ENCODE measurements around the gene RNF213.
"Not testable (repeated sequence)": the region's sequence is repeated elsewhere in the genome, so short reads cannot be mapped to it uniquely, and the experiment has no call there.

Gene RNF213

DNA sequence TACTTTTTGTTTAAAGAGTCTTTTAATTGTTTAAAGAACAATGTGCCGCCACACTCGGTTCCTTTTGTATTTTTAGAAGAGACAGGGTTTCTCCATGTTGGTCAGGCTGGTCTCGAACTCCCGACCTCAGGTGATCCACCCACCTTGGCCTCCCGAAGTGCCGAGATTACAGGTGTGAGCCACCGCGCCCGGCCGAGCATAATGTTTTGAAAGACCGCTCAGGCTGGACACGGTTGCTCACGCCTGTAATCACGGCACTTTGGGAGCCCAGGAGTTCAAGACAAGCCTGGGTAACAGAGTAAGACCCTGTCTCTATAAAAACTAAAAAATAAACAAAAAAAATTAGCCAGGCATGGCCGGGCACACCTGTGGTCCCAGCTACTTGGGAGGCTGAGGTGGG lies 59.8 kb downstream of the RNF213 start:
- DNase-seq (ENCODE audit: low read depth): no peak

GRCh38 chr17:80322864-80323263 lies 62.2 kb downstream of the RNF213 start:
- DNase-seq (ENCODE audit: low read depth): no peak

- no peak for DNase-seq (ENCODE audit: low read depth)
Measured at GRCh38 chr17:80323982-80324381, 63.3 kb downstream of the RNF213 start.

DNA sequence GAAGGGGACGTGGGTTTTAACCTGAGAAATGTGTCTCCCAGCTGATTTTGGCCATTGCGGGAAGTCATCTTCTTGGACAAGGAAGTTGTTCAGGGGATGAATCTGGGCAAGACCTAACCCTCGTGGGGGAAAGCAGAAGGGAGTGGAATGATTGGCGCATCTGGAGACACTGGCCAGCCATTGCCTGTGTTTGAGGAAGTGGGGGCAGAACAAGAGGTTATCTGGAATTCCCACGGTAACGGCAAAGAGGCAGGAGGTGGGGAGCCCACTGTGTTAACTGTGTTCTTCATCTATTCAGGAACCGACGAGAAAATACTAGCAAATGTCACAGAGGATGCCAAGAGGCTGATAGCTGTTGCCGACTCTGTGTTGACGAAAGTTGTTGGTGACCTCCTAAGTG lies 66.9 kb downstream of the RNF213 start:
- DNase-seq (ENCODE audit: low read depth): no peak

- DNase-seq (ENCODE audit: low read depth): no peak
Measured at GRCh38 chr17:80328634-80329380, 68.2 kb downstream of the RNF213 start.

DNA sequence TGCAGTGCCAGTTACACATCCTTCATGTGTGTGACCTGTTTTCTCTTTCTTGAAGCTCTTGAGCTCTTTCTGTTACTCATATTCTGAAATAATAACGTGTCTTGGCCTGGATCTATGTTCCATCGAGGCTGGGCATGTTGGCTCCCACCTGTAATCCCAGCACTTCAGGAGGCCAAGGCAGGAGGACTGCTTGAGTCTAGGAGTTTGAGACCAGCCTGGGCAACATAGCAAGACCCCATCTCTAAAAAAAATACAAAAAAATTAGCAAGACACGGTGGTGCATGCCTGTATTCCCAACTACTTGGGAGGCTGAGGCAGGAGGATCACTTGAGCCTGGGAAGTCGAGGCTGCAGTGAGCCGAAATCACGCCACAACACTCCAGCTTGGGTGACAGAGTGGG lies 68.8 kb downstream of the RNF213 start:
- not testable (repeated sequence) for DNase-seq (ENCODE audit: low read depth)

GRCh38 chr17:80330276-80330675 lies 69.6 kb downstream of the RNF213 start:
- DNase-seq (ENCODE audit: low read depth): no peak

DNA sequence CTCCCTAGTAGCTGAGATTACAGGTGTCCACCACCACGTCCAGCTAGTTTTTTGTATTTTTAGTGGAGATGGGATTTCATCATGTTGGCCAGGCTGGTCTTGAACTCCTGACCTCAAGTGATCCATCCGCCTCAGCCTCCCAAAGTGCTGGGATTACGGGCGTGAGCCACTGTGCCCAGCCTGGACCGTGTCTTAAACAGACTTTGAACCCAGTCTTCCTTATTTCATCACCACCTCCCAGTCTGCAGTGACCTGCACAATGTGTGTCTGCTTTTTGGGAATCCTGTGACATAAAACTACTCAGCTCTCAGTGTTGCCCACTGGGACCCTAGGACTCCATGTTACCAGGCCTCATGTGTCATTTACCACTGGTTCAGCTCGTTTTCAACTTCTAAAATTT lies 70.3 kb downstream of the RNF213 start:
- not testable (repeated sequence) for DNase-seq (ENCODE audit: low read depth)

DNA sequence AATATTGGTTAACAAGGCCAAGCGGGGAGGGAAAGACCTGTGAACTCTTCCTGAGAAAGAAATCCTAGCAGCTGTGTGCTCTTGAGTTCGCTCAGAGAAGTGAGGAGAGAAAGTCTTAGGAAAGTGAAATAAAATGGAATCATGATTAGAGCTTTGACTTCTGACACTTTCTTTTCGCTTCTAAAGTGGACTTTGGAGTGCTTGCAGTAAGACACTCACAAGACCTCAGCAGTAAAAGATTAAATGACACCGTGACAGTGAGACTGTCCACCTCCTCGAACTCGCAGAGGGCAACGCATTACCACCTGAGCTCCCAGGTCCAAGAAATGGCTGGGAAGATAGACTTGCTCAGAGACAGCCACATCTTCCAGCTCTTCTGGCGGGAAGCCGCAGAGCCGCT lies 71.2 kb downstream of the RNF213 start:
- no peak for DNase-seq (ENCODE audit: low read depth)

DNA sequence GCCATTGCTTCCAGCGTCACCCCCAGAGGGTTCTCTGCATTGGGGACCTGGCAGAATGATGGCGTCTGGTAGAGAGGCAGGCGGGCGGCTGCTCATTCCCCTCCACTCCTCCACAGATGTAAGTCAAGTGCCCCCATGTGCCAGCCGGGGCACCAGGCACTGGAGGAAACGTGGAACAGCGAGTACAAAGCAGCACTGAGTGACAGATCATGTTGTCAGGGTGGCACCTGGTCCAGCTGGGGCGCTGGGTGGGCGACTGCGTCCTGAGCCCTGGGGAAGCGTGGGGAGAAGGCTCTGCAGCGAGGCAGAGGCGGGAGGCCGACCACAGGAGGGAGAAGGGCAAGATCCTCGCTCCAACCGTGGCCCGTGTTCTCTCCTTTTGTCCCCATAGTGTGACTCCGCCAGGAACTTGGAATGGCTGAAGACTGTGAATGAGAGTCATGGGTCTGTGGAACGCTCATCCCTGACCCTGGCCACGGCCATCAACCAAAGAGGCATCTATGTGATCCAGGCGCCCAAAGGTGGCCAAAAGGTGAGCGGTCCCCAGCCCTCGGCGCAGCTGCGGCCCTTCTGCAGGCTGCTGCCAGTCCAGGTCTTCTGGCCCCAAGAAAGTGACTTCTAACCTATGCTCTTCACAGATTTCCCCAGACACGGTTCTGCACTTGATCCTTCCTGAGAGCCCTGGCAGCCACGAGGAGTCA lies 76.7 kb downstream of the RNF213 start:
- DNase-seq (ENCODE audit: low read depth): no peak

GRCh38 chr17:80339118-80339517 lies 78.5 kb downstream of the RNF213 start:
- DNase-seq (ENCODE audit: low read depth): no peak

DNA sequence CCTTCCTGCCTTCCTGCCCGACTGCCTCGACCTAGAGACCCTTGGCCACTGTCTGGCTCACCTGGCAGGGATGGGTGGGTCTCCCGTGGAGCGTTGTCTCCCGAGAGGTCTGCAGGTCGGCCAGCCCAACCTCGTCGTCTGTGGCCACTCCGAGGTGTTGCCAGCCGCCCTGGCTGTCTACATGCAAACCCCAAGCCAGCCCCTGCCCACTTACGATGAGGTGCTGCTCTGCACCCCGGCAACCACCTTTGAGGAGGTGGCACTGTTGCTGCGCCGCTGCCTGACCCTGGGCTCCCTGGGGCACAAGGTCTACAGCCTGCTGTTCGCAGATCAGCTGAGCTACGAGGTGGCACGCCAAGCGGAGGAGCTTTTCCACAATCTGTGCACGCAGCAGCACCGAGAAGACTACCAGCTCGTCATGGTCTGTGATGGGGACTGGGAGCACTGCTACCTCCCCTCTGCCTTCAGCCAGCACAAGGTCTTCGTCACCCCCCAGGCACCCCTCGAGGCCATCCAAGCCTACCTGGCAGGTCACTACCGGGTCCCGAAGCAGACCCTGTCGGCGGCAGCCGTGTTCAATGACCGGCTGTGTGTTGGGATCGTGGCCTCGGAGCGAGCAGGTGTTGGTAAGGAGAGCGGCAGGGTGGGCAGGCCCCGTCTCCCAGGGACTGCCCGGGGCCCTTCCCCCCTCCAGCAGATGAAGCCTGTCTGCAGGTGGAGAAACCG lies 79.2 kb downstream of the RNF213 start:
- no peak for DNase-seq (ENCODE audit: low read depth)

DNA sequence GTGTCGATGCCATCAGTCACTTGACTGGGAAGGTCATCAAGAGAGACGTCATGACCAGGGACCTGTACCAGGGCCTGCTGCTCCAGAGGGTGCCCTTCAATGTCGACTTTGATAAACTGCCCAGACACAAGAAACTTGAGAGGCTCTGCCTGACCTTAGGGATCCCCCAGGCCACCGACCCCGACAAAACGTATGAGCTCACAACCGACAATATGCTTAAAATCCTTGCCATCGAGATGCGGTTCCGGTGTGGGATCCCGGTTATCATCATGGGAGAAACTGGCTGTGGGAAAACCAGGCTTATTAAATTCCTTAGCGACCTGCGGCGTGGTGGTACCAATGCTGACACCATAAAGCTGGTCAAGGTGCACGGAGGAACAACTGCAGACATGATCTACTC lies 84.7 kb downstream of the RNF213 start:
- DNase-seq (ENCODE audit: low read depth): no peak

GRCh38 chr17:80345841-80346497 lies 85.3 kb downstream of the RNF213 start:
- DNase-seq (ENCODE audit: low read depth): no peak

- DNase-seq (ENCODE audit: low read depth): no peak
Measured at GRCh38 chr17:80346498-80347275, 86.0 kb downstream of the RNF213 start.

GRCh38 chr17:80347536-80347935 lies 86.9 kb downstream of the RNF213 start:
- DNase-seq (ENCODE audit: low read depth): no peak

GRCh38 chr17:80347948-80348351 lies 87.3 kb downstream of the RNF213 start:
- no peak for DNase-seq (ENCODE audit: low read depth)

DNA sequence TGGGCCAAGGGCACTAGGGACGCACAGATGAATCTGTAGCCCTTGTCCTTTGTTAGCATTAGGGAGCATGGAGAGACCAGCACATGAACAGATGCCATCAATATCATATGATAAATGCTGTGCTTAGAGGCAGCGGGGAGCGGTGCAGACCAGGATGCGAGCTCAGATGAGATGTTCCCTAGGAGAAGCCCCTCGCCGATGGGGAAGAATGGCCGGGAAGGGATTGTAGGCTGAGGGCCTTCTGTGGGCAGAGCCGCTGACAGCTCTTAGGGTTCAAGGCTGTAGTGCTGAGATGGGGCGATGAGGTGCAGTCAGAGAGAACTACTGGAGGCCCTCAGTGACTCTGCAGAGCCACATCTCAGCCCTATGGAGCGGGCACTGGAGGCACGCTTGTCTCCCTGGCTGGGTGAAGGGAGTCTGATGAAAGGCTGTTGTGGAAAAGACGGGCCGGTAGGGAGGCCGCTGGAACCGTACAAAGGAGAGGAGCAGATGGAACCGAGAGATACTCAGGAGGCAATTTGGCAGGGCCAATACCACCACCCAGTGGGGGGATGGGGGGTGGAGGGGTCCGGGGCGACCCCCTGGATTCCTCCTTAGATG lies 88.0 kb downstream of the RNF213 start:
- DNase-seq (ENCODE audit: low read depth): no peak

DNA sequence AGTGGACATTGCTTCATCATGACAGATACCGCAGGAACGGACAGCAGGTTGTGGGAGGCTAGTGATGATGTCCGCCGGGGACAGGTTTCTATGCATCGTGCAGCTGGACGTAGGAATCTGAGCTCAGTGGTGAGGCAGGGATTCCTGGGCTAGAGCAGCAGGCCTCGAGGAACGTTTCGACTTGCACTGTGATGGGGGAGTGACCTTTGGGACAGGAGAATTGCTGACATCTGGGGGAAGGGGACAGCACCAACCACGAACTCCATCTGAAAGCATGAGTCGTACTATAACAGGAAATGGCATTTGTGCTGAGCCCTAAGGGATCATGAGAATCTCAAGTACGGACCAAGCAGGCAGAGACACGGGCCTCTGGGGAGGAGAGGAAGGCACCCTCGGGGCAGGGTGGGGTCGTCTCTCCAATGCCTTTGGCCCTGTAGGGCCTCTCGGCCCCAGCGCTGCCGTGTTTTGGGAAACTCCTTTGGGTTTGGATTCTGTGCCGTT lies 88.5 kb downstream of the RNF213 start:
- DNase-seq (ENCODE audit: low read depth): no peak

DNA sequence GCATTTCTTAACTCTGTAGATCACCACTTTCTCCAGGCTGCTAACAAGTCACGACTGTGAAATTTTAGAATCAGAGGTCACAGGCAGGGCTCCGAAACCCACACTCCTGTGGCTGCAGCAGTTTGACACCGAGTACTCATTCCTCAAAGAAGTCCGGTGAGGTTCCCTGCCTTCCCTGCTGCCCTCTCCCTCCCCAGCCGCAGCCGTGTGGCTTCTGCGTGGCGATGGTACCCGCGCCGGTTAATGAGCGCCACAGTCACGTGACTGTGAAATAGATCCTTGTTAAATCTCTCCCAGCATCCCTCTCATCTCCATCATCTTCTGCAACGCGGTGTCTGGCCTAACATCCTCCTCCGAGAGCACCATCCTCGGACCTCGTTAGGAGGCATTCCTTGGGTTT lies 89.1 kb downstream of the RNF213 start:
- no peak for DNase-seq (ENCODE audit: low read depth)

All from HS-27A (cell line).